Epithelial cell of umbilical artery (primary cell): Measurements from ENCODE around the gene LMBR1L. TPM values are rescaled to one million over a fixed set of nuclear protein-coding genes. Genes with fewer than 3 reads are reported as not detected.

Experiments
- total RNA-seq: library from RNA; depleted of rRNA; stranded (reverse); fragments of >200 nt; gene quantifications from 2 replicates; pipeline ENCODE4 v1.2.3, GENCODE V29; 2014

The LMBR1L gene, protein sequence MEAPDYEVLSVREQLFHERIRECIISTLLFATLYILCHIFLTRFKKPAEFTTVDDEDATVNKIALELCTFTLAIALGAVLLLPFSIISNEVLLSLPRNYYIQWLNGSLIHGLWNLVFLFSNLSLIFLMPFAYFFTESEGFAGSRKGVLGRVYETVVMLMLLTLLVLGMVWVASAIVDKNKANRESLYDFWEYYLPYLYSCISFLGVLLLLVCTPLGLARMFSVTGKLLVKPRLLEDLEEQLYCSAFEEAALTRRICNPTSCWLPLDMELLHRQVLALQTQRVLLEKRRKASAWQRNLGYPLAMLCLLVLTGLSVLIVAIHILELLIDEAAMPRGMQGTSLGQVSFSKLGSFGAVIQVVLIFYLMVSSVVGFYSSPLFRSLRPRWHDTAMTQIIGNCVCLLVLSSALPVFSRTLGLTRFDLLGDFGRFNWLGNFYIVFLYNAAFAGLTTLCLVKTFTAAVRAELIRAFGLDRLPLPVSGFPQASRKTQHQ
- 84.8 and 91.6 TPM in 2 replicates for total RNA-seq

DNA sequence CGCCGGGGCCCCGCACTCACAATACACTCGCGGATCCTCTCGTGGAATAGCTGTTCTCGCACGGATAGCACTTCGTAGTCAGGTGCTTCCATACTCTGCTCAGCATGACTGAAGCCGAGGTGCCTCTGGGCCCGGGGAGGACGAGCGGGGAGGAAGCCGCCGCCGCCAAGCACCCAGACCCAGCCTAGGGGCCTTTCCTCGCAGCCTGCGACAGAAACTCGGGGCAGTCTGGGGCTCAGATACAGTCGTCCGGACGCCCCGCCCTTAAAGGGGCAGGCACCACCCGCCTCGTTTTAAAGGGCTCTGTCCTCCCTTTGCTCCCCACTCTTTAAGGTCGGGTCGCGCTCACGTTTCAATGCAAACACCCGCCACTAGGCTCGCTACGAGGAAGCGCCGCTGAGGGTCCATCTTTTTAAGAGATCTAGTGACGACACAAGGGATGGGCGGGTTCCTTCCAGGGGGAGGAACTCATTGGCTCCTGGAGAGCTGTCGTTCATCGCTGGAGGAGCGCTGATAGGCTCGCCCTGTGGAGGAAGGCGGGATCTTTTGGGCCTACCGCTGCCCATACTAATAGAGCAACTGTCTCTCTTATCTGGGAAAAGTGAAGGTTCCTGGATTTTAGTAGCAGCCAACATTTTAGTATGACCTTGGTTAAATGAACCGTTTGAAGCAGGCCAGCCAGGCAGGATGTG lies at the start of gene LMBR1L:
TSS of gene LMBR1L (minus strand) at position 384 of the 692 bp plus-strand sequence. CDS start at position 92, 292 bp downstream.

DNA sequence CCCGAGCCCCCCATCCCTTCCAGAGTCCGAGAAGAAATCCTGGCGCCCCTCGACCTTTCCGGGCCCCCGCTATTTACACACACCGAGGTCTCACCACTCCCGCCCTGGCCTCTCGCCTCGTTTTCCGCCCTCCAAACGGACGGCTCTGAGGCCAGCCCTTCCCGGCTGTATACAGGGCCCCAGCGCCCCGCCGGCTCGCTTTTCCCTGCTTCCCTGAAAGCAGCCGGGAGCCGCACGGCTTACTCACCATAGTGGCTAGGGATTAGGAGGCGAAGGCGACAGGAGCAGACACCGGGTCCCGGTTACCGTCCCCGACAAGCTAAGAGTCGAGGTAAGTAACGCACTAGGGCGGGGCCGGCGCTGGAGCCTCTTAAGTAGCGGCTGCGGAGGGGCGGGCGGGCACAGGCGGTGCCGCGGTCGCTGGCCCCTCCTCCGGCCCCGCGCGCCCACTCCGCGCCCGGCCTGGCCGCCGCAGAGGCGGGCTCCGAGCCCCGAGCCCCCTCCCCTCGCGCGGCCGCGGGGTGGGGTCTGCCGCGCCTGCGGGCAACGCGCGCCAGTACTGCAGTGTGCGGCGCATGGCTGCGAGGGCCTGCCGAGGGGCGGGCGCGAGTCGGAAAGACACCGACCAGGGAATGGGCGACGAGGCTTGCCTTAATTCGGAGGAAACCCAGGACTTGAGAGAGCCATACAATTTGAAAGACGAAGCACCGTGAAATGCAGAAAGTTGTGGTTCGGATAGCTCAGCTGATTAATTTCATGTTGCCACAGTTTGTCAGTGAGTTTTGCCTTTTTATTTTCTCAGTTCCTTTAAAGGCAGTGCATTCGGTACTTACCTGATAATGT lies 20.6 kb upstream of the LMBR1L start, which contains the start of gene TUBA1B:
TSS of gene TUBA1B (minus strand) at position 345 of the 843 bp plus-strand sequence. CDS start at position 250, 95 bp downstream.

DNA sequence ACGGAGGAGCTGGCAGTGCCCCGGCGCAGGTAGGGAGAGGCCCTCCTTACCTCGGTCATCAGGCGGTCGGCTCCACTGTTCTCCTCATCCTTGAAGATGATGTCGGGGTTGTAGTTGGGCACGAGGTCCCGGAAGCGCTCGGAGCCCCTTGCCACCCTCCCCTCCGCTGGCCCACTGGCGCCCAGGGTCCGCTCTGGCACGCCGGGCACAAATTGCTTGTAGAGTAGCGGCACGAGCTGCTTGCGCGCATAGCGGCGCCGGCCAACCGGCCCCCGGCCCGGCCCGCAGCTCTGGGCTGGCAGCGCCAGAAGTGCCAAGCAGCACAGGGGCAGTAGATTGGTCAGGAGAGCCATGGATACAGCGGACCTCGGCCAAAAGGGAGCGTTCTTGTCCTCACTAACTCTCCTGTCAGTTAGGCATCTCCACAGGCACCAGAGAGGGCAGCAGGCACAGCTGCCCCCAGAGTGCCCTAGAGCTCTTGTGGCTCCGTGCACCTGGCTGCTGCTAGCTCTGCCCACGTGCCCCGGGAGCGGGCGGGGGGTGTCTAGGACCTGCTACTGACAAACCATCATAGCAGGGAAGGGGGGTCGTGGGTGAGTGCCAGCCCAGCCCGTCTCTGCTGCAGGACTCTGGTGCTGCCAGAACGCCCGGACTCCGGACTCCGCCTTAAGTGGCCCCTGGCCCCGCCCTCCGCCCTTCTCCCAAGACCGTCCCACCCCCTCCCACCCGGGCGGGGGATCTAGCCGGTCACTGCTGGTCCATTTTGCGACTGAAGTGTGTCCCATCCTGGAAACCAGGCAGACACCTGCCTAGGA lies 16.3 kb downstream of the LMBR1L start, which contains the start of gene DHH:
TSS of gene DHH (minus strand) at position 642 of the 815 bp plus-strand sequence. CDS start at position 353, 289 bp downstream.

DNA sequence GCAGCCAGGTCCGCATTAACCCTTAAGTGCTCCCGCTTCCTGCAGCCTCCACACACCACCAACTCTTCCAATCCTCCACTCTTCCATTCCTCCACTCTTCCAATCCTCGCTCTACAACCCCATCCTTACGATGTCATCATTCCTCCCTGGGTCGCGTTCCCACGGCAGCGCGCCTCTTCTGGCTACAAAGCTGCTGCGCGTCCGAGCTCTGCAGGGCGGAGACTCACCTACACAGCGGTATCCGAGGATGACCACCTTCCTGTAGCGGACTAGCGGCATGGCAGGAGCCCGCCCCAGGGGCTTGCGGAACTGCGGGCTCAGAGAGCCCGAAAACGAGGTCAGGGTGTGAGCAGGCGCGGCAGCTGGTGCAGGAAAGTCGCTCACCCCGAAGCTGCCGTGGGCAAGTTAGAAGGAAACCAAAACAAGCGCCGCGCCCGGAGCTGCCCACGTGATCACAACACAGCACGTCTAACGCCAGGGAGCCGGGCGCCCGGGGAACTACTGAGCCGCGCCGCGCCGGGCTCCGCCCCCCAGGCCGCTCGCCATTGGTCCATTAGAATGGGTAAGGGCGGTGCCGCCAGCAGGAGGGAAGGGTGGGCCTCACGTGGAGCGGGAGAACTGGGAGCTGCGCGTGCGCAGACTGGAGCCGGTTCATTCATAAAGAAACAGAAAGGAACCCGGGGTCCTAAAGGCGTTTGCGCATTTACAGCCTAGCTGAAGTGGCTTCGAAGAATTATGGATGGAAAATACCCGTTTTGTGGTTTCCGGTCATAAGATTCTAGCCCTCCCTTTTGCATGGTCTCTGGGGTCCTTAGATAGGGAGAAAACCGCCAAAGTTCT lies 40.9 kb downstream of the LMBR1L start, which contains the start of gene RHEBL1:
TSS of gene RHEBL1 (minus strand) at position 473 of the 840 bp plus-strand sequence. CDS start at position 279, 194 bp downstream.

DNA sequence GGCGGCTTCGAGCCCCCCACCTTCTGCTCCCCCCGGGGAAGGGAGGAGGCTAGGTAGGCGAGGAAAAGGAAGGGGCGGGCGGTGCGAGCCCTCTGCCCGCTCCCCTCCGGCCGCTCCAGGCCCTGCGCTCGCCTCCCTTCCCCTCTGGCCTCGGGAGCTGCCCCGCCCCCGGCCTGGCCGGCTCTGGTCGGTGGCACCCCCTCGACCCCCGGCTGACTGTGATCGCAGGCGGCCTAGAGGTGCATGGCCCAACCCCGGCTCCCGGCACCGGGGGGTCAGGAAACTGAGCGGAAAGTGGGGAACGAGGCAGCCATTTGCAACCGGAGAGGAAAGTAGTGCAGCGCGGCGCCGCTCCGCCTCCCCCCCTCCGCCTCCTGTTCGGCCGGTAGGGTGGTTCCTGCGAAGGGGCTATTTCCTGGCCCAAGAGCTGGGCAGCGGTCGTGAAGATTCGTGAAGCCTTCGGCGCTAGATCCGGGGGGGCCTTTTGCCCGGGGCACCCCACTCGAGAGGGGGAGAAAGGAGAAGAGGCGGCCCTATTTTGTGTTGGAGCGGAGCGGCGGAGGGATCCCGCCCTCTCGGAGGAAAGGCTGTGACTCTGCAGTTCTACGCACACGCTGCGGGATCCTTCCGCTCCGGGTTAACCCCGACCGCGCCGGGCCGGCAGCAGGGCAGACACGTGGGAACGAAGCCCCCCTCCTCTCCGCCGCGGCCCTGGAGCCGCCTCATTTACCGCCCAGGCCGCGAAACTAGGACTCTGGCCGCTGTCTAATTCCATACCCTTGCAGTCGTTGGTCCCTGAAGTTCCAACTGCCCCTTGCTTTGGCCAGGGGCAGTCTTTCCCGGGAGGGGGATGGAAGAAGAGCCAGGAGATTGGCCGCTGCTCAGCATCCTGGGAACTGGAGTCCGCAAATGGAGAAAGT lies 50.1 kb downstream of the LMBR1L start, which contains the start of gene KMT2D:
TSS of gene KMT2D (minus strand) at position 558 of the 920 bp plus-strand sequence. CDS start 5,470 bp downstream, outside the sequence.

Other genes starting within 250 kb of the LMBR1L start
- gene RND1, start 245.0 kb downstream of the LMBR1L start, total RNA-seq: 1.6 and 2.1 TPM in 2 replicates
- 18.4 and 21.4 TPM in 2 replicates for gene FKBP11, start 185.4 kb downstream of the LMBR1L start, total RNA-seq
- 37.4 and 42.2 TPM in 2 replicates for gene ARF3, start 153.4 kb downstream of the LMBR1L start, total RNA-seq
- gene WNT10B, start 139.1 kb downstream of the LMBR1L start, total RNA-seq: 0.32 TPM in 1 of 2 replicates, not detected in the other
- gene WNT1, start 132.5 kb downstream of the LMBR1L start, total RNA-seq: not detected in 2 replicates
- 0.15 and 0.32 TPM in 2 replicates for gene DDN, start 111.5 kb downstream of the LMBR1L start, total RNA-seq
- gene PRKAG1, start 92.1 kb downstream of the LMBR1L start, total RNA-seq: 50.5 and 62.7 TPM in 2 replicates
- gene KMT2D, start 50.1 kb downstream of the LMBR1L start, total RNA-seq: 21.1 and 29.8 TPM in 2 replicates
- 1.6 and 4.9 TPM in 2 replicates for gene RHEBL1, start 40.9 kb downstream of the LMBR1L start, total RNA-seq
- 3.9 and 9.9 TPM in 2 replicates for gene DHH, start 16.0 kb downstream of the LMBR1L start, total RNA-seq
- gene TUBA1B, start 20.5 kb upstream of the LMBR1L start, total RNA-seq: 1,902 and 1,994 TPM in 2 replicates
- gene TUBA1A, start 78.2 kb upstream of the LMBR1L start, total RNA-seq: 573 and 1,233 TPM in 2 replicates
- gene TUBA1C, start 154.2 kb upstream of the LMBR1L start, total RNA-seq: 324 and 374 TPM in 2 replicates
- gene PRPH, start 184.3 kb upstream of the LMBR1L start, total RNA-seq: not detected in 2 replicates
- gene TROAP, start 212.4 kb upstream of the LMBR1L start, total RNA-seq: 8.1 and 9.1 TPM in 2 replicates
- gene C1QL4, start 226.3 kb upstream of the LMBR1L start, total RNA-seq: not detected in 2 replicates
- 0.61 and 1.3 TPM in 2 replicates for gene DNAJC22, start 236.0 kb upstream of the LMBR1L start, total RNA-seq